Measurements from ENCODE around the gene FHIT.

FHIT gene

GRCh38 chr3:60188803-60189202, 1062.4 kb downstream of the FHIT start:
- DNase-seq, result no peak

GRCh38 chr3:60187343-60187742, 1063.9 kb downstream of the FHIT start:
- DNase-seq, result no peak

- no peak for DNase-seq
Observed at GRCh38 chr3:60186359-60186758, 1064.9 kb downstream of the FHIT start.

GRCh38 chr3:60185161-60185560, 1066.1 kb downstream of the FHIT start:
- DNase-seq, result no peak

- no peak for DNase-seq
Observed at GRCh38 chr3:60182697-60183096, 1068.6 kb downstream of the FHIT start.

- DNase-seq, result no peak
Observed at GRCh38 chr3:60178931-60179653, 1072.2 kb downstream of the FHIT start.

GRCh38 chr3:60177726-60178125, 1073.5 kb downstream of the FHIT start:
- DNase-seq, result no peak

- DNase-seq, result no peak
Observed at GRCh38 chr3:60176614-60177013, 1074.6 kb downstream of the FHIT start.

- no peak for DNase-seq
Observed at GRCh38 chr3:60175680-60176079, 1075.6 kb downstream of the FHIT start.

GRCh38 chr3:60169755-60170154, 1081.5 kb downstream of the FHIT start:
- DNase-seq, result no peak

- no peak for DNase-seq
Observed at GRCh38 chr3:60167186-60167585, 1084.1 kb downstream of the FHIT start.

GRCh38 chr3:60160822-60161748, 1090.2 kb downstream of the FHIT start:
- DNase-seq, result no peak

- DNase-seq, result no peak
Observed at GRCh38 chr3:60160111-60160821, 1091.0 kb downstream of the FHIT start.

GRCh38 chr3:60158035-60158434, 1093.2 kb downstream of the FHIT start:
- no peak for DNase-seq

GRCh38 chr3:60154011-60154410, 1097.2 kb downstream of the FHIT start:
- no peak for DNase-seq

- no peak for DNase-seq
Observed at GRCh38 chr3:60153221-60153999, 1097.8 kb downstream of the FHIT start.

GRCh38 chr3:60149501-60149900, 1101.8 kb downstream of the FHIT start:
- DNase-seq, result no peak

- DNase-seq, result no peak
Observed at GRCh38 chr3:60147249-60147950, 1103.9 kb downstream of the FHIT start.

GRCh38 chr3:60146121-60146520, 1105.1 kb downstream of the FHIT start:
- DNase-seq, result no peak

GRCh38 chr3:60144071-60144470, 1107.2 kb downstream of the FHIT start:
- DNase-seq, result no peak

GRCh38 chr3:60142009-60142408, 1109.2 kb downstream of the FHIT start:
- DNase-seq, result no peak

GRCh38 chr3:60140160-60140559, 1111.1 kb downstream of the FHIT start:
- no peak for DNase-seq
